ENCODE measurements around the gene SIGLEC15.

Gene SIGLEC15

GRCh38 chr18:45887585-45887984 is 62.1 kb downstream of the SIGLEC15 start:
- DNase-seq = no peak

- DNase-seq = no peak
Observed at GRCh38 chr18:45889419-45890064, 64.1 kb downstream of the SIGLEC15 start.

GRCh38 chr18:45890606-45891005 is 65.1 kb downstream of the SIGLEC15 start:
- DNase-seq = no peak

- DNase-seq = no peak
Observed at GRCh38 chr18:45891806-45892205, 66.3 kb downstream of the SIGLEC15 start.
